ENCODE measurements around the gene POU2F1.

GRCh38 chr1:167364826-167365225 is 144.1 kb downstream of the POU2F1 start:
- TF ChIP-seq POLR2AphosphoS5 (IDR thresholded peaks at IDR 0.05) (no peak), CTCF (IDR thresholded peaks at IDR 0.05) (no peak)

Measured in sigmoid colon (tissue), 4 donors.